ENCODE measurements around the gene PNPLA3.
A peak's percentile ranks its signal among the peaks of the same experiment; 100 is the strongest.

PNPLA3 gene

DNA sequence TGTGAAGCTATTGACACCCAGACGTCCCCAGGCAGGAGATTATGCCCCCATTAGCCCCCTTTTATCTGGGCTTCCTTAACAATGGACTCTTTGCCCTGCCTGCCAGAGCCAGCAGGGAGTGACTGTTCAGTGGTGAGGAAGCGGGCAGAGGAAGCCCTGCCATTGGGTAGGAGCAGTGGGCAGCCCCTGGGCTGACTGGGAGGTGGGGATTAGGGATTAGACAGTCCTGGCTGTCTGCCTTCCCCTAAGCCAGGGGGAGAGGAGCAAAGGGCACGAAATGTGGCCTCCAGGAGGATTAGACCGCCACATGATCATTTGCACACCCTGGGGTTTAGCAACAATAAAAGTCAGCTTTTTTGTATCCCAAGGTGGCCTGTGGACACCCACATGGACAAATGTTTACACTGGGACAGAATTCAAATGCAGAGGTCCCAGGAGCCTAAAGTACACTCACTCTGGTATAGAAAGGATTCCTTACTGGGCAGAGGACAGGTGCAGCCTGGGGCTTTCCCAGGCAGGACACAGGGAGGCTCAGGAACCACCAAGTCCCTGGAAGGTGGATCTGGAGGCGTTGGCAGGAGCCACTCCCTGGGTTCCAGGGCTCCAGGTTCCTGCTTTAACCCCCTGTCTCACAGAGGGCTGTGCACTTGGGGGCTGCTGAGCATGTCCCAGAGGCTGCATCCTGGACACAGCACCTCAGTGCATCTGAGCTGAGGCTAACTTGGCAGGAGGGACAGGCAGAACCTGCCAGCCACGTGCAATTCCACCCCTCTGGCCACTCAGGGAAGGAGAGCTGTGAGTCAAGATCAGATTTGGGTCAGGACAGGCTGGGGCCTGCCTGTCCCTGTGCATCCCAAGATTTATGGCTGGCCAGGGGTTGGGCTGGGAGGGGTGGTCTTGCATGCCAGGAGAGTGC is 2.1 kb downstream of the PNPLA3 start:
- peak; percentile 90 for DNase-seq (ENCODE audit: low spot score)

DNA sequence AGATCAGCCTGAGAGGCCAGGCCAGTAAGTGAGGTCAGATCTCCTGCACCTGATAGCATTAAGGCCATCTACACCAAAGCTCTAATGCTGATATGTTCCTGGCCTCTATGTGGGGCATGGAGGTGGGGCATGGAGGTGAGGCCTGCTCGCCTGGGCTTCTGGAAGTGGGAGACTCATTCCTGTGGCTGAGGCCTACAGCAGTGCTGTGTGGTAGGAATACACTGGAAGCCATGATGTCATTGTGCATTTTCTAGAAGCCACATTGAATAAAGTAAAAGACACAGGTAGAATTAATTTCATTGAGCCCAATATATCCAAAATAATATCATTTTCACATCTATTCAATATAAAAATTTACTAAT is 2.7 kb downstream of the PNPLA3 start:
- no peak for DNase-seq (ENCODE audit: low spot score)

DNA sequence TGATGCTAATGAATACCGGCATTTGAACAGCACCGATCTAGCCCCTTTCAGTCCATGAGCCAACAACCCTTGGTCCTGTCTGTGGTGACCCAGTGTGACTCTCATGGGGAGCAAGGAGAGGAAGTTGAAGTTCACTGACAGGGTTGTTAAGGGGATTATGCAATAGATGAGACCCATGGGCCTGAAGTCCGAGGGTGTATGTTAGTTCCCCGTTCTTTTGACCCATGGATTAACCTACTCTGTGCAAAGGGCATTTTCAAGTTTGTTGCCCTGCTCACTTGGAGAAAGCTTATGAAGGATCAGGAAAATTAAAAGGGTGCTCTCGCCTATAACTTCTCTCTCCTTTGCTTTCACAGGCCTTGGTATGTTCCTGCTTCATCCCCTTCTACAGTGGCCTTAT is 4.9 kb downstream of the PNPLA3 start:
- no peak for DNase-seq (ENCODE audit: low spot score)

DNA sequence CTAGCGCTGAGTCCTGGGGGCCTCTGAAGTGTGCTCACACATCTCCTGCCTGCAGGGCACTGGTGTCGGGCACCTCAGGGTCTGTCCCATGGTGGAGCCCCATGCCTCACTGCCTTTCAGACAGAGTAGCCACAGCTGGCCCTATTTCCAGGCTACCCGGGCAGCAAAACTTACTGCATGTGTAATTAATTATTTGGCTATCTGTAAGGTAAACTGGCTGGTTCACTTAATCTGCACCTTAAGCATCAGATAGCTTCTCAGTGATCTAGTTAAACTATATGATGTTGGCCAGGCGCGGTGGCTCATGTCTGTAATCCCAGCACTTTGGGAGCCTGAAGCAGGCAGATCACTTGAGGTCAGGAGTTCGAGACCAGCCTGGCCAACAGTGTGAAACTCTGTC is 5.3 kb downstream of the PNPLA3 start:
- no peak for DNase-seq (ENCODE audit: low spot score)

DNA sequence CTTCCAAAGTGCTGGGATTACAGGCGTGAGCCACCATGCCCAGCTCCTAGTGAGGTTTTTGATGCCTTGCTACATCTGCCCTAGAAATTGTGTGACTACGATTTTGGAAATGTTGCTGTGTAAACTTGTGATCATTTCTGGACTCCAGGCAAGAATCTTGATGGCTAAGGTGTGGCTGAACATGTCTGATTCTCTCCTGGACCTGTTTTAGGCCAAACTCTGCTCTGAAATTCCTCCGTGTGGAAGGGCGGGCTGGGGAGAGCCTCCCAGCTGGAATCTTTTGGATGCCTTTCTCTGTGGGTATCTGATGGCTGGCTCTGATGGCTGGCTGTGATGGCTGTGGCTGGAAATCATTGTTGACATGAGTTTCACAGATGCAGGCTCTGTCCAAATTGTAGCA is 8.2 kb downstream of the PNPLA3 start:
- DNase-seq (ENCODE audit: low spot score), result no peak

DNA sequence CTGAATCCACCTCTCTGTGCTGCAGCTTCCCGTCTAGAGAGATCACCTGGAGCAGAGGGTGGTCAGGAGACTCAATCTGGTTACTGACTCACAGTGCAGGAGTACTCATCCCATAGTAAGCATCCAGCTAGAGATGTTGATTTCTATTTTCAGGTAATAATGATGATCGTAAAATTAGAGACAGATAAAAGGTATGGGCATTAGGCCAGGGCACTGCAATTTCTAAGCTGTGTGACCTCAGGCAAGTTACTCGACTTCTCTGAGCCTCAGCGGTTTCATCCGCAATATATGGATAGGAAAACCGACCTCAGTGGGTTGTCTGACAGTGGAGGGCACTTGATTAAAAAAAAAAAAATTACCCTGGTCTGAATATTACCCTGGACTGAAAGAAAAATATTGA is 17.8 kb downstream of the PNPLA3 start:
- DNase-seq (ENCODE audit: low spot score), result no peak

DNA sequence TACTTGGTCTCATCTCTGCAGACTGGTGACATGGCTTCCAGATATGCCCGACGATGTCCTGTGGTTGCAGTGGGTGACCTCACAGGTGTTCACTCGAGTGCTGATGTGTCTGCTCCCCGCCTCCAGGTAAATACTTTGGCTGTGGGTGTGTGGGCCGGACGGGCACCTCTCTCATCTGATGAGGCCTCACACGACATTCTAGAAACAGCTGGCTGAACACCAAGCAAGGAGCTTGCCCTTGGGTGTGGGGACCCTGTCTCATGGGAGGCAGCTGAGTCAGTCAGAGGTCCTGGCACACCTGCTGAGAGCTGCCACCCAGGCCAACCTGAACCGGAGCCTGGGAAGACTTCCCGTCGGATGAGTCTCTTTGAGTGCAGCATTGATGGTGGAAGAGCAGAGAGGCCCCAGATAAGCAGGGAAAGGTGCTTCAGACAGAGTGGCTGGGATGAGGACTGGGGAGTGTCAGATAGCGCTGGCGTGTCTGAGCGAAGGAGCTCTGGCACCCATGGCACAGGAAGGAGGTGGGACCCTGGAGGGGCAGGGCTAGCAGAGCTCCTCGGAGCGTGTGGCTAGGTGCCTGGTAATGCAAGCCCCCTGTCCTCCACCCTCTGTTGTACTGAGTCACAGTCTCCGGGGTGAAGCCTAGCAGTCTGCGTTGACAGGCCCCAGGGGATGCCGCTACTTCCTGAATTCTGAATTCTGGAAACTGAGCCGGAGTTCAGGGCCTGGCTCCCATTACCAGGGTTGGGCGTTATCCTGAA is 21.2 kb downstream of the PNPLA3 start:
- DNase-seq (ENCODE audit: low spot score), result no peak

DNA sequence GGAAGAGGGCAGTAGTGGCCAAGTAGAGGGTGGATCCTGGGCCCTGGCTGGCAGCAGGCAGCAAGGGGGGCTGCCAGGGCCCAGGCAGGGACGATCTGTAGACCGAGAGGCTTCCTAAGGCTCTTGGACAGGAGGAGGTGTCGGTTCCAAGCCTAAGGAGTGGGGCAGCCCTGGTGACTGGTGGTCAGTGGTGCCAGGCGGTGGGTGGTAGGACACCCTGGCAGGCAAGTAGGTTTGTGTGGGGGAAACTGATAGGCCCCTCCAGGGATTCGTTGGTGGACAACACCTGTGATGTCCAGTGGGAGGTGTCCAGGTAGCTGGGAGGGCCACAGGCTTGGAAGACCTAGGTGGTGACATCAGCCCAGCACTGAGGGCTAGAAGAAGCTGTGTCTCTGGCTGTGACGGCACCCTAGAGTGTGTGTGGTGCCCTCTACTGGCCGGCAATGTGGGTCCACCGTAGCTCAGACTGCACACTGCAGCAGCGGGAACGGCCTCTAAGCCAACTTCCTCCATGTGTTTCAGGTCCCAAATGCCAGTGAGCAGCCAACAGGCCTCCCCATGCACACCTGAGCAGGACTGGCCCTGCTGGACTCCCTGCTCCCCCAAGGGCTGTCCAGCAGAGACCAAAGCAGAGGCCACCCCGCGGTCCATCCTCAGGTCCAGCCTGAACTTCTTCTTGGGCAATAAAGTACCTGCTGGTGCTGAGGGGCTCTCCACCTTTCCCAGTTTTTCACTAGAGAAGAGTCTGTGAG is 22.2 kb downstream of the PNPLA3 start:
- peak; percentile 77 for DNase-seq (ENCODE audit: low spot score)

DNA sequence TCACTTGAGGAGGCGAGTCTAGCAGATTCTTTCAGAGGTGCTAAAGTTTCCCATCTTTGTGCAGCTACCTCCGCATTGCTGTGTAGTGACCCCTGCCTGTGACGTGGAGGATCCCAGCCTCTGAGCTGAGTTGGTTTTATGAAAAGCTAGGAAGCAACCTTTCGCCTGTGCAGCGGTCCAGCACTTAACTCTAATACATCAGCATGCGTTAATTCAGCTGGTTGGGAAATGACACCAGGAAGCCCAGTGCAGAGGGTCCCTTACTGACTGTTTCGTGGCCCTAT is 22.7 kb downstream of the PNPLA3 start:
- no peak for DNase-seq (ENCODE audit: low spot score)

DNA sequence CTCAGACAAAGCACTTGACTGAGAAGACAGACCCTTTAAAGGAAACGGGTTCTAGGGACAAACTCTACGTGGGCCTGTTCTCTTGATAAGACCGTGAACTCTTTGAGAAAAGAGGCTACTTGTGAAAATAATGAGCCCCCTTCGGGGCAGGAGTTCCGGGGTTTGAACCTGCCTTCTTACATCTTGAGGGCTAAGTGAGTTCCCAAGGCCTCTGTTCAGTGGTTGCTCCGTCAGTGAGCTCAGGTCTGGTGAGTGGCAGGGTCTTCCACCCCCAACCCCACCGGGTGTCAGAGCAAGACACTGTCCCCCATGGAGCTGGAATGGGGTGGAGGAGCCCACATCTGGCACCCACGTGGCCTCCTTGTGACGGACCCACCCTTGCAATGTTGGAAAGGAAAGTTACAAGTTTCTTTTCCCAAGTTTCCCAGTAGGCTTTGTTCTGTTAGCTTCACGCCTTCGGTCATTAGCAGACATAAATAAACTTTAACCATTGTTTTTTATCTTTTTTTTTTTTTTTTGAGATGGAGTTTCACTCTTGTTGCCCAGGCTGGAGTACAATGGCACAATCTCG is 25.3 kb downstream of the PNPLA3 start:
- no peak for DNase-seq (ENCODE audit: low spot score)

DNA sequence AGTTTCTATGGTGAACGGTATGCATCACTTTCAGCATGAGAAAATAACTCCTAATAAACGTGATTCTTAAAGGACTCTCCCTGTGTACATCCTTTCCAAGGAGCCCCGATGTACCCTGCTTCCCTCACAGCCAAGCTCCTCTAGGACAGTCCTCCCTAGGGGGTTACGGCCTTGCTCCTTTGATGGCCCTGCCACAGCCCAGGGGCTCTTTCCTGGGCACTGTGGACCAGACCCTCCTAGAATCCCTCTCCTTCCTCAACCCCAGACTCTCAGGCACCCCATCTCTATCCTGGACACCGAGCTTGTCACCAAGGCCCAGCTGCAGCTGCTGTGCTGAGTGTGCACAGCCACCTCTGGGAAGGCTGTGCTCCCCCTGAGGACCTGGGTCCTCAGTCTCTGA is 27.8 kb downstream of the PNPLA3 start:
- no peak for DNase-seq (ENCODE audit: low spot score)

DNA sequence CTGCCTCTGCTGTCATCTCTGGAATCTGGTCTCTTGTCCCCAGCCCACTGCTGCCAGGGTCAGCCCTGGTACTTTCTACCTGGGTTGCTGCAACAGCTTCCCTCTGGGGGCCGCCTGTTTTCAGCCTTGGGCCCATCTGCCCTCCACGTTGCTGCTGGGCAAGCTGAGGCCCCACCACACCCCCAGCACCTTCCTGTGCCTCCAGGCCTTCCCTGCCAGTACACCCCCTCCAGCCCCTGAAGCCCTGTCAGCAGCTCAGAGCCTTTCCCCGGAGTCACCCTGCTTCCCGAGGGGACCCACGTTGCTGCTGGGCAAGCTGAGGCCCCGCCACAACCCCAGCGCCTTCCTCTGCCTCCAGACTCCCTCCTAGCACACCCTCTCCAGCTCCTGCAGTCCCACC is 28.4 kb downstream of the PNPLA3 start:
- no peak for DNase-seq (ENCODE audit: low spot score)

DNA sequence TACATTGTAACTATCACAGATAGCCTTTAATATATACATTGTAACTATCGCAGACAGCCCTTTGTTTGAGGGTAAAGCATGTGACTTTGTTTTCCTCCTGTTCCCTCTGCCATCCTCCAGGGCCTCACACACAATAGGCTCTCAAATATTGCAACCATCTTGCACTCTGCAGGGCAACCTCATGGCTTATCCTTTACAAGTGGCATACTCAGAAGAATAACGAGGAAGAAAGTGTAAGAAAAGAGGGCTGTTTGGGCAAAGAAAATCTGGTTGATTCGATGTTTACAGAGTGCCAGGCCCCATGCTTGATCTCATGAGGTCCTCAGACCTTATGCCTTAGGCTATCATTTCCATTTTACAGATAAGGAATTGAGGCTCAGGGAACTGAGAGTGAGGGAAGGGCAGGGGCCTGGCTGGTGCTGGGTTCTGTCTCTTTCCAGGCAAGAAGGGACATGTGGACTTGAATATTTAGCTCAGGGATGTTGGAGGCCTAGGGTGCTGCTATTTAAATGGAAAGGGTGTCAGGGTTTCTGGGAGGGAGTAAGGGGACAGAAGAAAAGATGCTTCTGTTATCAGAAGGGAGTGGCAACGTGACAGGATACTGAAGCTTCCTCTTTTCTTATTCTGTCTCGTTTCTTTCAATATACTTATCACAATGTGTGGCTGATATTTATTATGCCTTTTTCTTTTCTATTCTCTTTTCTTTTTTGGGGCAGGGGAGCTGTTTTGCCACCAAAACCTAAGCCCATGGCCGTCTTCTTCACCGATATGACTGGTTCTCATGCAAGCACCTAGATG is 30.6 kb downstream of the PNPLA3 start:
- DNase-seq (ENCODE audit: low spot score), result no peak

DNA sequence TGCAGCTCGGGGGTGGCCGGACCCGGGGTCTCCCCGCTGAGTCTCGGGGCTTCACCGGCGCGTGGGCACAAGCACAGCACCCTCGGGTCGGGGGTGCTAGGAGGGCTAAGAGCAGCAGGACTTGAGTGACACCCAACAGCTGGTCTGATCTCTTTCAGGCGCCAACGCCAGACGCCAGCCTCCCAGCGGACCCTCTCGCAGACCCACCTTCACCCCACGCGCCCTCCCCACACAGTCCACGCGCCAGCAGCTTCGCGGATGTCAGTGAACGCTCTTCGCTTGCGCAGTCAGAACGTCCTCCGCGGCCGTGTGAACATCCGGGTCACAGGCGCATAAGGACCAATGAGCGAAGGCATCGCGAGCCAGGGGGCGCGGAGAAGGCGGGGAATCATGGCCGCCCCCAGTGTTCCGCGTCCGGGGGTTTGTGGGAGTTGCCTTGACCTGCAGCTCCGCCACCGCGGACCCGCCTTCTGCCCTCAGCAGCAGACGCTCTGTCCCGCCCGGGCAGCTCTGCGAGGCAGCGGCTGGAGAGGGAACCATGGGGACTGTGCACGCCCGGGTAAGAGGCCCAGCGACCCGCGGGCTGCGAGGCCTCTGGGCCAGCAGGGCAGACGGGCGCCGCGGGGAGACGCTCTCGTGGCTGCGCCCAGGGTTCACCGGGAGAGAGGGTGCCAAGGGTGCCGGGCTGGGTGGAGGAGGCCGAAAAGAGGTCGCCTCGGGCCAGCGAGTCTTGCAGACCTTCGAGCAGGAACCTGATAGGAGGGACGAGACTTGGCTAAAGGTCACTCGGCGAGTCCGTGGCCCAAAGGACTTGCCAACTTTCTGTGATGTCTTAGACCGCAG is 31.7 kb downstream of the PNPLA3 start, which contains the start of gene SAMM50:
Gene SAMM50, plus strand, starts transcription at position 403 of the 843 bp plus-strand sequence. Its CDS starts 136 bp downstream, at position 539.
- DNase-seq (ENCODE audit: low spot score), result peak; percentile 95

DNA sequence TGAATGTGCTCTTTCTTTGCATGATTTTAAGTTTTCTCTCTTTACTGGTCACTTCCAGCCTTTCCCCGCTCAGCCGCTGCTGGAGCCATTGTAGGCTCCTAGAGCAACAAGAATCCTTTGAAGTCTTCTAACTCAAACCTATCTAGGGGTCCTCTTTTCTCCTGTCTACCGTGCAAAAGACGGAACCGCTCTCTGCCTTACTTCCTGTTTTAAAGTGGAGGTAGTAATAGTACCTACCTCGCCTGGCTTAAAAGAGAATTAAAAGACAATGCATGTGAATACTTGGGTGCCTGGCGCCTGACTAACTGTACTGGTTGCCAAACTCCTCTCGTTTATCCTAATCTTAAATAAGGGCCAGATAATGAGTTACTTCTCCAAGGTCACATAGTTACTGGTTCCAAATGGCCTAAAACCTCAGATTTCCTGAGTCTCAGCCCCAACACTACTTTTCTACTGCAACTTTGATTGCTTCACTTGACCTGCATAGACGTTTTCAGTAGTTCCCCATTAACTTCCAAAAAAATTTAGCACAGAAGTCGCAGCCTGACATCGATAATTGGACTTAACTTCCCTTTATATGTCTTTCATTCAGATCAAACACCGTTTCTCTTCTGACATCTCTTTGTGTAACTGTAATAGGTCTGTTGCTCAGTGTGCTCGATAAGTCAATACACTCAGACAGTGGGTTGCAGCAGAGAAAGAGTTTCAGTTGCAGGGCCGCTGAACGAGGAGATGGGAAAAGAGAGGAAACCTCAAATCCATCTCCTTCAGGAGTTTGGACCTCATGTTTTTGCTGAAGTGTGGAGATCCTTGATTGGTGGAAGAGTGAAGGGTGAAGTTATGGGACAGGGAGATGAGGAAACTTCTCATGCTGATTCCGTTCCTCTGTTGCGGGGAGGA is 32.5 kb downstream of the PNPLA3 start:
- DNase-seq (ENCODE audit: low spot score), result no peak

DNA sequence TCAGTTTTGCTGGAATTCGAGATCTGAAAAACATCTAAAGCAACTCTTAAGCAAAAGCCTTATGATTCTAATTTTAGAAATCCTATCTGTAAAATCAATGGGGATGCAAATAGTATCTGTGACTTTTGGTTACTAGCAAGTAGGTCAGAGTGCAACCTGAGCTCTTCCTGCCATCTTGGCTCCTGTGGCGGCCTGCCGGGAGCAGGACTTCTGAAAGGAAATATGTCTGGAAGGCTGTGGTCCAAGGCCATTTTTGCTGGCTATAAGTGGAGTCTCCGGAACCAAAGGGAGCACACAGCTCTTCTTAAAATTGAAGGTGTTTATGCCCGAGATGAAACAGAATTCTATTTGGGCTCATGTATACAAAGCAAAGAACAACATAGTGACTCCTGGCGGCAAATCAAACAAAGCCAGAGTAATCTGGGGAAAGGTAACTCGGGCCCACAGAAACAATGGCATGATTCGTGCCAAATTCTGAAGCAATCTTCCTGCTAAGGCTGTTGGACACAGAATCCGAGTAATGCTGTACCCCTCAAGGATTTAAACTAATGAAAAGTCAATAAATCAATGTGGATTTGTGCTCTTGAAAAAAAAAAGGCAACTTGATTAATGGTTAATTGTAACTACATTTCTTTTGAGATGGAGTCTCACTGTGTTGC is 33.3 kb downstream of the PNPLA3 start:
- DNase-seq (ENCODE audit: low spot score), result no peak

DNA sequence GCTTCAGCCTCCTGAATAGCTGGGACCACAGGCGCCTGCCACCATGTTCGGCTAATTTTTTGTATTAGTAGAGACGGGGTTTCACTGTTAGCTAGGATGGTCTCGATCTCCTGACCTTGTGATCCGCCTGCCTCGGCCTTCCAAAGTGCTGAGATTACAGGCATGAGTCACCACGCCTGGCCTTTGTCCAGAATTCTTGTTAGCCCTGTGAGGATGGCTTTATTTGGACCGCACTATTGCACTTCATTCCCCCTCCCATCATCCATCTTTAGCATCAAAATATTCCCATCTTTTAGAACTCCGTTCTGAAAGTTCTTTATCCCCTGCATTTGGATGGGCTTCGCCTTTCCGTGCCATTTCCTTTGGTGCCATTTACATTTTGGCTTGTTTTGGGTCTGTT is 34.3 kb downstream of the PNPLA3 start:
- no peak for DNase-seq (ENCODE audit: low spot score)

DNA sequence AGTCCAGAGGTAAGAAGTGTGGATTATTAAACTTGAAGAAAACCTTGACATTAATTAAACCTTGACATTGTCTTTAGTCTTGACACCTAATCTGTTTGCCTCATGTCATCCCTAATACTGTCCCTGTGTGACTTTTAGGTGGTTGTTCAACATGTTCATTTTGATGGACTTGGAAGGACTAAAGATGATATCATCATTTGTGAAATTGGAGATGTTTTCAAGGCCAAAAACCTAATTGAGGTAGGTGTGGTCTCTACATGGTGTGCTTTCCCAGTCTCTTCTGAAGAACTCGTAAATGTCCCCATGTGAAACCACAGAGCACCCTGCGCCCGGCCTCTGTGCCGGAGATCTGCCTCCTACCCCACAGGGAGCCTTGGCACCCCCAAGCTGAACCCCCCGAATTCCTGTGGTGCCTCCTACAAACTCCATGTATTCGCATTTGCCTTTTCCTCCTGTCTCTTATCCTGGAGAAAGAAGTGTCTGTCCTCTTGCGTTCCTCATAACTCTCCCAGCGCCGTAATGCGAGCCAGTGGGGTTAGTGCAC is 40.8 kb downstream of the PNPLA3 start:
- no peak for DNase-seq (ENCODE audit: low spot score)

DNA sequence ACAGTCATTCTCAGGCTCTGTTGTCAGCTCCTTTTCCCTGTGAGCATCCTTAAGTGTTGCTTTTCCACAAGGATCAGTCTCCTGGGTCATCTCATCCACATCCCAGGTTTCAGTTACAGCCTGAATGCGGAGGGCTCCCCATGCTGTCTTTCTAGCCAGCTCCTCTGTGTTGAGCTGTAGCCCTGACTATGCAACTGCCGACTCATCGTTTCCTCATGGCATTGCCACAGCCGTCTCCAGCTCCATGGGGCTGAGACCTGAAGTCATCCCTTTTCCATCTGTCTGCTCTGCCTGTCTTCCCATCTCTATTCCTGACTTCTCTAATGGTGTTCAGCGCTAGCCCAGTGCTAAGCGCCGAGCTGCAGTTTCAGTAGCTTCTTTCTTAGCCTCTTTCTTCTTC is 43.5 kb downstream of the PNPLA3 start:
- DNase-seq (ENCODE audit: low spot score), result no peak
